ENCODE measurements around the gene JAK2. TPM values are rescaled to one million over a fixed set of nuclear protein-coding genes. Genes with fewer than 3 reads are reported as not detected.

Gene JAK2
- total RNA-seq, 6 donors from 2014 or later, result 19.6 to 52.9 (median 26.0) TPM

GRCh38 chr9:5040730-5041389 is 55.8 kb downstream of the JAK2 start:
- Histone ChIP-seq H3K27me3 (no peaks in the 10 kb centered on the region), H3K4me1 (no peaks in the 10 kb centered on the region), H3K36me3 (peaks cover 12 to 41% (median 19%) of the 10 kb centered on the region in 4 donors), H3K27ac (no peak overlapping the region), H3K9me3 (peaks cover 0 to 8% (median 1%) of the 10 kb centered on the region in 4 donors), H3K4me3 (no peak overlapping the region)
- TF ChIP-seq CTCF (IDR thresholded peaks at IDR 0.05) (no peak), EP300 (IDR thresholded peaks at IDR 0.05) (no peak), POLR2AphosphoS5 (IDR thresholded peaks at IDR 0.05) (no peak), POLR2A (IDR thresholded peaks at IDR 0.05) (no peak)
- ATAC-seq (ENCODE audit: low FRiP score in 2 of 2) (peak in 1 of 2 donors; percentile 11), DNase-seq (peak in 1 of 2 donors; percentile 81)
- WGBS, 2 donors, result 95 to 99% methylated on average over 17 to 47 of the region's 47 CpGs

GRCh38 chr9:5041390-5042115 is 56.5 kb downstream of the JAK2 start:
- no peak for TF ChIP-seq POLR2AphosphoS5 (IDR thresholded peaks at IDR 0.05)
- no peak for TF ChIP-seq POLR2A (IDR thresholded peaks at IDR 0.05)
- ATAC-seq (ENCODE audit: low FRiP score in 2 of 2), result peak; percentile 8 to 46
- H3K27ac ChIP-seq, result no peak overlapping the region
- WGBS, 2 donors, result 96 to 97% methylated on average over 43 to 48 of the region's 48 CpGs
- peaks cover 12 to 44% (median 19%) of the 10 kb centered on the region in 4 donors for H3K36me3 ChIP-seq
- H3K27me3 ChIP-seq, result no peaks in the 10 kb centered on the region
- H3K9me3 ChIP-seq, result peaks cover 0 to 8% (median 1%) of the 10 kb centered on the region in 4 donors
- DNase-seq, result peak in 1 of 2 donors; percentile 68
- no peak overlapping the region for H3K4me3 ChIP-seq
- no peaks in the 10 kb centered on the region for H3K4me1 ChIP-seq

- Histone ChIP-seq H3K9me3 (peaks cover 0 to 8% (median 1%) of the 10 kb centered on the region in 4 donors), H3K4me1 (no peaks in the 10 kb centered on the region), H3K27ac (no peak overlapping the region), H3K36me3 (peaks cover 12 to 48% (median 19%) of the 10 kb centered on the region in 4 donors), H3K4me3 (no peak overlapping the region), H3K27me3 (no peaks in the 10 kb centered on the region)
- 71 to 87% methylated on average over 6 to 20 of the region's 30 CpGs for WGBS, 2 donors
- DNase-seq, result peak in 1 of 2 donors; percentile 77
- TF ChIP-seq CTCF (IDR thresholded peaks at IDR 0.05) (no peak), POLR2AphosphoS5 (IDR thresholded peaks at IDR 0.05) (no peak), EP300 (IDR thresholded peaks at IDR 0.05) (no peak), POLR2A (IDR thresholded peaks at IDR 0.05) (no peak)
- peak in 1 of 2 donors; percentile 21 for ATAC-seq (ENCODE audit: low FRiP score in 2 of 2)
Observed at GRCh38 chr9:5042661-5043178, 57.6 kb downstream of the JAK2 start.

GRCh38 chr9:5043381-5043780 is 58.3 kb downstream of the JAK2 start:
- Histone ChIP-seq H3K9me3 (peaks cover 0 to 8% (median 1%) of the 10 kb centered on the region in 4 donors), H3K27ac (no peak overlapping the region), H3K36me3 (peaks cover 12 to 50% (median 19%) of the 10 kb centered on the region in 4 donors), H3K4me1 (no peaks in the 10 kb centered on the region), H3K4me3 (no peak overlapping the region), H3K27me3 (no peaks in the 10 kb centered on the region)
- DNase-seq (no peak), ATAC-seq (ENCODE audit: low FRiP score in 2 of 2) (no peak)
- WGBS, 2 donors, result 91 to 96% methylated on average over 3 of the region's 3 CpGs
- TF ChIP-seq EP300 (IDR thresholded peaks at IDR 0.05) (no peak), CTCF (IDR thresholded peaks at IDR 0.05) (no peak), POLR2A (IDR thresholded peaks at IDR 0.05) (no peak), POLR2AphosphoS5 (IDR thresholded peaks at IDR 0.05) (no peak)

- H3K27ac ChIP-seq, result no peak overlapping the region
- WGBS, 2 donors, result 81 to 84% methylated on average over 4 of the region's 4 CpGs
- ATAC-seq (ENCODE audit: low FRiP score in 2 of 2) (no peak), DNase-seq (no peak)
- peaks cover 0 to 8% (median 1%) of the 10 kb centered on the region in 4 donors for H3K9me3 ChIP-seq
- H3K4me3 ChIP-seq, result no peak overlapping the region
- H3K4me1 ChIP-seq, result no peaks in the 10 kb centered on the region
- H3K36me3 ChIP-seq, result peaks cover 12 to 53% (median 19%) of the 10 kb centered on the region in 4 donors
- no peaks in the 10 kb centered on the region for H3K27me3 ChIP-seq
- TF ChIP-seq CTCF (IDR thresholded peaks at IDR 0.05), result no peak
- TF ChIP-seq POLR2A (IDR thresholded peaks at IDR 0.05), result no peak
- no peak for TF ChIP-seq POLR2AphosphoS5 (IDR thresholded peaks at IDR 0.05)
- no peak for TF ChIP-seq EP300 (IDR thresholded peaks at IDR 0.05)
Observed at GRCh38 chr9:5044160-5044559, 59.1 kb downstream of the JAK2 start.
